Right lobe of liver (tissue), 4 donors: Measurements from ENCODE around the gene COL24A1.

Experiments used
- CTCF ChIP-seq, 4 donors: fragments of 200-600 bp in 3 of 4; fragments of 450-650 bp in 1 of 4; IDR thresholded peaks; one replicate each; pipeline versions ENCODE4 v1.5.1 to v1.8.0; 2016 to 2022; ENCODE audit warnings: antibody characterized with exemption in 4 of 4, mild to moderate bottlenecking in 2 of 4
- POLR2A ChIP-seq: fragments of 450-650 bp; IDR thresholded peaks from one replicate; pipeline ENCODE4 v1.6.1; 2017; ENCODE audit warnings: antibody characterized with exemption, mild to moderate bottlenecking
- donor health status: DM: no; HTN: no; CAD: no.
- donor health status: DM: no; HTN: no; CAD: no.
- donor health status: DM: no; HTN: yes; CAD: no.

- TF ChIP-seq CTCF (IDR thresholded peaks at IDR 0.05): no peak
- no peak for TF ChIP-seq POLR2A
Measured at GRCh38 chr1:85888921-85889320, 267.7 kb downstream of the COL24A1 start.
